Measurements from ENCODE around the gene MFRP.

MFRP gene

GRCh38 chr11:119356349-119357031, 10.0 kb upstream of the MFRP start:
- no peak for DNase-seq

- no peak for DNase-seq
Observed at GRCh38 chr11:119355091-119355843, 8.8 kb upstream of the MFRP start.

- DNase-seq: peak; percentile 61 to 87
Observed at GRCh38 chr11:119352857-119353260, 6.4 kb upstream of the MFRP start.

GRCh38 chr11:119351232-119351631, 4.7 kb upstream of the MFRP start:
- no peak for DNase-seq

GRCh38 chr11:119350302-119350701, 3.8 kb upstream of the MFRP start:
- no peak for DNase-seq

- no peak for DNase-seq
Observed at GRCh38 chr11:119347940-119348605, 1.6 kb upstream of the MFRP start.

GRCh38 chr11:119347242-119347641, 737 bp upstream of the MFRP start:
- no peak for DNase-seq

- DNase-seq: no peak
Observed at GRCh38 chr11:119345685-119346084, 820 bp downstream of the MFRP start.

GRCh38 chr11:119344291-119345010, 2.1 kb downstream of the MFRP start:
- DNase-seq: no peak

- DNase-seq: no peak
Observed at GRCh38 chr11:119343726-119344125, 2.8 kb downstream of the MFRP start.

- DNase-seq: no peak
Observed at GRCh38 chr11:119342362-119343130, 4.0 kb downstream of the MFRP start.

GRCh38 chr11:119342023-119342300, 4.5 kb downstream of the MFRP start:
- DNase-seq: no peak

GRCh38 chr11:119341222-119342022, 5.1 kb downstream of the MFRP start:
- no peak for DNase-seq

- DNase-seq: no peak
Observed at GRCh38 chr11:119340335-119341221, 5.9 kb downstream of the MFRP start, which contains the start of gene C1QTNF5. C1QTNF5 (minus strand) TSS chr11:119340883; CDS start chr11:119340397, 486 bp downstream.

GRCh38 chr11:119339589-119340334, 6.7 kb downstream of the MFRP start:
- DNase-seq: no peak

- DNase-seq: no peak
Observed at GRCh38 chr11:119338965-119339588, 7.4 kb downstream of the MFRP start.

GRCh38 chr11:119338318-119338890, 8.1 kb downstream of the MFRP start:
- peak; percentile 64 to 75 for DNase-seq

GRCh38 chr11:119337581-119338317, 8.8 kb downstream of the MFRP start:
- no peak for DNase-seq

Measured in NCI-H2081 (cell line).